Measurements from ENCODE around the gene HEPHL1.

GRCh38 chr11:94147433-94147845 is 126.3 kb downstream of the HEPHL1 start:
- TF ChIP-seq CTCF (IDR thresholded peaks at IDR 0.05) (no peak), POLR2A (IDR thresholded peaks at IDR 0.05) (no peak)
